Measurements from ENCODE around the gene PIAS4.

PIAS4 gene

GRCh38 chr19:4064496-4065260 is 57.1 kb downstream of the PIAS4 start (continued):
- peak; percentile 60 for TF ChIP-seq EGR2 (tag by site-specific recombination; IDR thresholded peaks at IDR 0.05; ENCODE audit: low read depth)
- no peak for TF ChIP-seq ZNF114 (tag by site-specific recombination; IDR thresholded peaks at IDR 0.05)
- TF ChIP-seq ZIC2 (tag by site-specific recombination; IDR thresholded peaks at IDR 0.05) = peak; percentile 75
- no peak for TF ChIP-seq HOXC10 (CRISPR knock-in tag; IDR thresholded peaks at IDR 0.05)
- TF ChIP-seq BCL11B (tag by site-specific recombination; IDR thresholded peaks at IDR 0.05; ENCODE audit: low read depth) = no peak; the same call in 1 of the 2 replicates
- TF ChIP-seq ZNF560 (tag by site-specific recombination; IDR thresholded peaks at IDR 0.05; ENCODE audit: borderline replicate concordance) = no peak
- no peak for TF ChIP-seq ZNF394 (tag by site-specific recombination; IDR thresholded peaks at IDR 0.05; ENCODE audit: borderline replicate concordance)
- peak; percentile 53 for TF ChIP-seq CTCF (tag by site-specific recombination; IDR thresholded peaks at IDR 0.05)
- no peak for TF ChIP-seq REPIN1 (tag by site-specific recombination; IDR thresholded peaks at IDR 0.05; ENCODE audit: low read depth)
- TF ChIP-seq ZSCAN5A (tag by site-specific recombination; IDR thresholded peaks at IDR 0.05) = 0 out of 2 replicates have a peak, but pooled peaks have one; percentile 53
- TF ChIP-seq ZNF548 (tag by site-specific recombination; IDR thresholded peaks at IDR 0.05) = no peak
- TF ChIP-seq ZBTB20 (tag by site-specific recombination; IDR thresholded peaks at IDR 0.05) = 0 out of 2 replicates have a peak, but pooled peaks have one; percentile 10
- no peak for TF ChIP-seq BCL11A (tag by site-specific recombination; IDR thresholded peaks at IDR 0.05; ENCODE audit: low read depth)
- TF ChIP-seq ZNF670 (tag by site-specific recombination; IDR thresholded peaks at IDR 0.05; ENCODE audit: low read depth) = no peak
- TF ChIP-seq ZNF37A (tag by site-specific recombination; IDR thresholded peaks at IDR 0.05) = no peak
- TF ChIP-seq GFI1B (tag by site-specific recombination; IDR thresholded peaks at IDR 0.05) = no peak
- TF ChIP-seq KLF16 (tag by site-specific recombination; IDR thresholded peaks at IDR 0.05) = no peak; the same call in 1 of the 2 replicates
- TF ChIP-seq ZNF571 (tag by site-specific recombination; IDR thresholded peaks at IDR 0.05) = no peak
- 0 out of 2 replicates have a peak, but pooled peaks have one; percentile 71 for TF ChIP-seq ZEB2 (tag by site-specific recombination; IDR thresholded peaks at IDR 0.05)
- TF ChIP-seq ZNF488 (tag by site-specific recombination; IDR thresholded peaks at IDR 0.05) = no peak
- TF ChIP-seq ZNF10 (tag by site-specific recombination; IDR thresholded peaks at IDR 0.05) = 0 out of 2 replicates have a peak, but pooled peaks have one; percentile 21
- TF ChIP-seq ZFP69B (tag by site-specific recombination; IDR thresholded peaks at IDR 0.05) = peak; percentile 69; the same call in 1 of the 2 replicates
- TF ChIP-seq GLIS1 (tag by site-specific recombination; IDR thresholded peaks at IDR 0.05) = peak; percentile 98
- no peak for TF ChIP-seq ZNF830 (tag by site-specific recombination; IDR thresholded peaks at IDR 0.05; ENCODE audit: low read depth)
- no peak for TF ChIP-seq ZNF473 (tag by site-specific recombination; IDR thresholded peaks at IDR 0.05)
- TF ChIP-seq ZNF600 (tag by site-specific recombination; IDR thresholded peaks at IDR 0.05) = 0 out of 2 replicates have a peak, but pooled peaks have one; percentile 23
- peak; percentile 43 for TF ChIP-seq SP2 (tag by site-specific recombination; IDR thresholded peaks at IDR 0.05)
- TF ChIP-seq ZBTB6 (tag by site-specific recombination; IDR thresholded peaks at IDR 0.05) = no peak
- peak; percentile 44; the same call in 1 of the 2 replicates for TF ChIP-seq ZNF692 (tag by site-specific recombination; IDR thresholded peaks at IDR 0.05)
- no peak for TF ChIP-seq ZBTB21 (tag by site-specific recombination; IDR thresholded peaks at IDR 0.05)
- no peak for TF ChIP-seq ZNF248 (tag by site-specific recombination; IDR thresholded peaks at IDR 0.05)
- peak; percentile 98 for TF ChIP-seq ZNF398 (tag by site-specific recombination; IDR thresholded peaks at IDR 0.05)
- TF ChIP-seq ZNF211 (tag by site-specific recombination; IDR thresholded peaks at IDR 0.05; ENCODE audit: low read depth) = no peak

All from HEK293 (cell line).